ENCODE measurements around the gene NEU2. TPM values are rescaled to one million over a fixed set of nuclear protein-coding genes. Genes with fewer than 3 reads are reported as not detected.
A peak's percentile ranks its signal among the peaks of the same experiment; 100 is the strongest.

The NEU2 gene
- total and polyA plus RNA-seq, 10 of the 15 experiments (the other 5 are each of a cell fraction or from before 2014, with no cell fraction given) = not detected

DNA sequence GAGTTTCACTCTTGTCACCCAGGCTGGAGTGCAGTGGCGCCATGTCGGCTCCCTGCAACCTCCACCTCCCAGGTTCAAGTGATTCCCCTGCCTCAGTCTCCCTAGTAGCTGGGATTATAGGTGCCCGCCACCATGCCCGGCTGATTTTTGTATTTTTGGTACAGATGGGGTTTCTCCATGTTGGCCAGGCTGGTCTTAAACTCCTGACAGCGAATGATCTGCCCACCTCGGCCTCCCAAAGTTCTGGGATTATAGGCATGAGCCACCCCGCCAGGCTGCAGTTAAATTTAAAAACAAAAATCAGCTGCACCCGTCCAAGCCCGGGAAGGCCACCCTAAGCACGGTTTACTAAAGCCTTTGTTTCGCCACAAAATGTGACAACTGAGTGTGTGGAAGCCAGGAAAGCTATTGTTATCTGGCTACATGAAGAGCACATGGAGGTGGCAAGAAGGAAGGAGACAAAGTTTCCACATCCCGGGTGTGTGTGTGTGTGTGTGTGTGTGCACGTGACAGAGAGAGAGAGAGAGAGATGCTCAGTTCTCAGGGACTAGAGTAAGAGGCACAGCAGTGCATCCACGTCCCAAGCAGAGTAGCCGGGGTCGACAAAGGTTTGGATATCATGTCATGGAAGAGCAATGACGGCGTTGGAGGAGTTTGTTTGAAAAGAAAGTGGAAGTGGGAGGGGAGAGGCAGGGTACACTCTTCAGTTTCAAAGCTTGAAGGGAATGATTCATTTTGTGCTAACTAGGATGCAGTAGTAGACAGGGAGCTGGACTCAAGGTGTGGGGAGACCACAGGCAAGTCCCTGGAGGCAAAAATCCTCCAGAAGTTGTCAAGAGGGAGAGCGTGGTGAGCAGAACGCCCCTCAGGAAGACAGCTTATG lies 47.7 kb downstream of the NEU2 start (continued):
- TF ChIP-seq ZBTB4 (CRISPR knock-in tag; IDR thresholded peaks at IDR 0.05) (peak; percentile 53; the same call in 1 of the 2 replicates), PML (IDR thresholded peaks at IDR 0.05; ENCODE audit: low read length) (no peak), RUNX3 (IDR thresholded peaks at IDR 0.05; ENCODE audit: low read length) (no peak), RAD51 (IDR thresholded peaks at IDR 0.05) (peak; percentile 82), MEF2A (IDR thresholded peaks at IDR 0.05; ENCODE audit: insufficient read depth, low read depth, low read length) (no peak), NR2C2 (IDR thresholded peaks at IDR 0.05; ENCODE audit: borderline replicate concordance, control insufficient read depth, insufficient read length, low read depth) (no peak), SUPT20H (IDR thresholded peaks at IDR 0.05; ENCODE audit: borderline replicate concordance, control insufficient read depth, low read depth, low read length) (no peak), CBX3 (IDR thresholded peaks at IDR 0.05; ENCODE audit: borderline replicate concordance, low read depth) (no peak), USF2 (IDR thresholded peaks at IDR 0.05; ENCODE audit: borderline replicate concordance, low read depth, low read length) (peak; percentile 4; the same call in 1 of the 2 replicates), NFYB (IDR thresholded peaks at IDR 0.05; ENCODE audit: insufficient read depth, low read depth, low read length) (no peak), KLF5 (IDR thresholded peaks at IDR 0.05; ENCODE audit: partially characterized antibody) (no peak), POLR2AphosphoS2 (IDR thresholded peaks at IDR 0.05; ENCODE audit: low read depth, low read length) (no peak), NBN (IDR thresholded peaks at IDR 0.05) (peak; percentile 62), WRNIP1 (IDR thresholded peaks at IDR 0.05; ENCODE audit: borderline replicate concordance, low read depth, low read length) (0 out of 2 replicates have a peak, but pooled peaks have one; percentile 23), HSF1 (IDR thresholded peaks at IDR 0.05; ENCODE audit: low read depth, low read length) (no peak), DPF2 (IDR thresholded peaks at IDR 0.05) (0 out of 2 replicates have a peak, but pooled peaks have one; percentile 46), SUZ12 (IDR thresholded peaks at IDR 0.05; ENCODE audit: unreplicated experiment) (no peak), MTA2 (IDR thresholded peaks at IDR 0.05; ENCODE audit: low read depth) (no peak), BMI1 (IDR thresholded peaks at IDR 0.05; ENCODE audit: borderline replicate concordance) (no peak), EED (IDR thresholded peaks at IDR 0.05; ENCODE audit: low read depth) (peak; percentile 88), BRCA1 (IDR thresholded peaks at IDR 0.05; ENCODE audit: low read depth, low read length) (no peak)
- TF ChIP-seq, protein P1, sequence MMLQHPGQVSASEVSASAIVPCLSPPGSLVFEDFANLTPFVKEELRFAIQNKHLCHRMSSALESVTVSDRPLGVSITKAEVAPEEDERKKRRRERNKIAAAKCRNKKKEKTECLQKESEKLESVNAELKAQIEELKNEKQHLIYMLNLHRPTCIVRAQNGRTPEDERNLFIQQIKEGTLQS (IDR thresholded peaks at IDR 0.05; ENCODE audit: borderline replicate concordance, extremely low read depth, low read depth, low read length) = no peak
